ENCODE measurements around the gene MAPK8IP2. TPM values are rescaled to one million over a fixed set of nuclear protein-coding genes. Genes with fewer than 3 reads are reported as not detected.

MAPK8IP2 gene
- total RNA-seq, 1 experiment from 2014 or later: 2.2 TPM

Other genes with a start within 250 kb of the MAPK8IP2 start
- 38.7 and 66.1 TPM in 2 replicates for gene SBF1, start 125.8 kb upstream of the MAPK8IP2 start, total RNA-seq (2014; rRNA removed; shearing (Covaris generic); ENCODE audit: low replicate concordance)
- gene ADM2, start 119.2 kb upstream of the MAPK8IP2 start, total RNA-seq (2014; rRNA removed; shearing (Covaris generic); ENCODE audit: low replicate concordance): 2.2 and 6.9 TPM in 2 replicates
- 0.35 TPM in 1 of 2 replicates, not detected in the other for gene MIOX, start 113.9 kb upstream of the MAPK8IP2 start, total RNA-seq (2014; rRNA removed; shearing (Covaris generic); ENCODE audit: low replicate concordance)
- gene LMF2, start 93.1 kb upstream of the MAPK8IP2 start, total RNA-seq (2014; rRNA removed; shearing (Covaris generic); ENCODE audit: low replicate concordance): 23.0 and 30.3 TPM in 2 replicates
- gene NCAPH2, start 92.6 kb upstream of the MAPK8IP2 start, total RNA-seq (2014; rRNA removed; shearing (Covaris generic); ENCODE audit: low replicate concordance): 68.0 and 102 TPM in 2 replicates
- 1.2 and 3.2 TPM in 2 replicates for gene SCO2, start 75.2 kb upstream of the MAPK8IP2 start, total RNA-seq (2014; rRNA removed; shearing (Covaris generic); ENCODE audit: low replicate concordance)
- 22.1 and 22.2 TPM in 2 replicates for gene TYMP, start 70.8 kb upstream of the MAPK8IP2 start, total RNA-seq (2014; rRNA removed; shearing (Covaris generic); ENCODE audit: low replicate concordance)
- gene KLHDC7B, start 54.9 kb upstream of the MAPK8IP2 start, total RNA-seq (2014; rRNA removed; shearing (Covaris generic); ENCODE audit: low replicate concordance): not detected in 2 replicates
- not detected in 2 replicates for gene SYCE3, start 37.9 kb upstream of the MAPK8IP2 start, total RNA-seq (2014; rRNA removed; shearing (Covaris generic); ENCODE audit: low replicate concordance)
- 4.4 and 9.9 TPM in 2 replicates for gene CPT1B, start 22.4 kb upstream of the MAPK8IP2 start, total RNA-seq (2014; rRNA removed; shearing (Covaris generic); ENCODE audit: low replicate concordance)
- gene CHKB, start 17.9 kb upstream of the MAPK8IP2 start, total RNA-seq (2014; rRNA removed; shearing (Covaris generic); ENCODE audit: low replicate concordance): 1.3 and 5.5 TPM in 2 replicates
- gene ARSA, start 27.4 kb downstream of the MAPK8IP2 start, total RNA-seq (2014; rRNA removed; shearing (Covaris generic); ENCODE audit: low replicate concordance): 9.8 and 16.0 TPM in 2 replicates
- 1.3 and 2.6 TPM in 2 replicates for gene SHANK3, start 72.0 kb downstream of the MAPK8IP2 start, total RNA-seq (2014; rRNA removed; shearing (Covaris generic); ENCODE audit: low replicate concordance)
- not detected in 2 replicates for gene ACR, start 137.4 kb downstream of the MAPK8IP2 start, total RNA-seq (2014; rRNA removed; shearing (Covaris generic); ENCODE audit: low replicate concordance)
- 6.5 and 11.5 TPM in 2 replicates for gene RABL2B, start 182.8 kb downstream of the MAPK8IP2 start, total RNA-seq (2014; rRNA removed; shearing (Covaris generic); ENCODE audit: low replicate concordance)

Measured in MG63 (cell line).